Nephron progenitor cell (in vitro differentiated cells): ENCODE results near the gene KIAA1328.

Experiments
- DNase-seq: peaks from one replicate; pipeline ENCODE4 v3.0.0; 2021
- H3K27ac Mint-ChIP-seq: 2 replicates; pipeline ENCODE4 v1.8.0; 2021; ENCODE audit warnings: mild to moderate bottlenecking, moderate library complexity, mixed read lengths
- H3K27me3 Mint-ChIP-seq: 2 replicates; pipeline ENCODE4 v1.8.0; 2021; ENCODE audit warnings: mild to moderate bottlenecking, low read depth, mixed read lengths; ENCODE audit not compliant: poor library complexity
- H3K36me3 Mint-ChIP-seq: 2 replicates; pipeline ENCODE4 v1.8.0; 2021; ENCODE audit warnings: low read depth, mixed read lengths
- H3K4me1 Mint-ChIP-seq: 2 replicates; pipeline ENCODE4 v1.8.0; 2021; ENCODE audit warnings: mixed read lengths
- H3K4me3 Mint-ChIP-seq: 2 replicates; pipeline ENCODE4 v1.8.0; 2021; ENCODE audit warnings: mild to moderate bottlenecking, moderate library complexity, mixed read lengths
- H3K9me3 Mint-ChIP-seq: 2 replicates; pipeline ENCODE4 v1.8.0; 2021; ENCODE audit warnings: mild to moderate bottlenecking, moderate library complexity, mixed read lengths
- CTCF ChIP-seq: fragments of 200-600 bp; sonication (generic); IDR thresholded peaks from 2 replicates; pipeline ENCODE4 v1.5.0; 2021; ENCODE audit warnings: antibody characterized with exemption

KIAA1328 gene

GRCh38 chr18:37258131-37258530 is 429.2 kb downstream of the KIAA1328 start:
- Mint-ChIP-seq H3K4me3 (no peak overlapping the region), H3K27me3 (peaks cover 52% of the 10 kb centered on the region), H3K4me1 (peaks cover 27% of the 10 kb centered on the region), H3K9me3 (no peaks in the 10 kb centered on the region), H3K36me3 (no peaks in the 10 kb centered on the region), H3K27ac (no peak overlapping the region)
- no peak for TF ChIP-seq CTCF
- no peak for DNase-seq

DNA sequence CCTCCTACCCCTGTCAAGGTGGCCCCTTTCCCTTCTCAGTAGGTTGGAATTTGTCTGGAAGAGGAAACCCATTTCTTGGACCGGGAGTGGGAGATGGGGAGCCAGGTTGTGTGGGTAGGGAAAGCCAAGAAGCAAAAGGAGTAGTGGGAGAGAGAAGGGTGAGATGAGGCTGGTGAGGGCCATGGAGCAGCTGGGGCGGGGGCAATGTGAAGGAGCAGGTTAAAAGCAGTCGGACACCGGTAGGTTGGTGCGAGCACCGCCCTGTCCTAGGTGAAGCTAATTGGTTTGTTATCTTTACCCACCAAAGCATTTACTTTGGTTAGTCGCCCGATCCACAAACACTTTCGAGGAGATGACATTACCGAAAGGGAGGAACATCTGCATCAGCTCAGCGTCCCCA is 429.9 kb downstream of the KIAA1328 start:
- no peak overlapping the region for H3K4me3 Mint-ChIP-seq
- no peaks in the 10 kb centered on the region for H3K36me3 Mint-ChIP-seq
- TF ChIP-seq CTCF, result no peak
- H3K4me1 Mint-ChIP-seq, result peaks cover 27% of the 10 kb centered on the region
- H3K9me3 Mint-ChIP-seq, result no peaks in the 10 kb centered on the region
- H3K27me3 Mint-ChIP-seq, result peaks cover 52% of the 10 kb centered on the region
- DNase-seq, result no peak
- no peak overlapping the region for H3K27ac Mint-ChIP-seq

- no peak for DNase-seq
- Mint-ChIP-seq H3K27ac (no peak overlapping the region), H3K9me3 (no peaks in the 10 kb centered on the region), H3K4me3 (no peak overlapping the region), H3K36me3 (no peaks in the 10 kb centered on the region), H3K4me1 (peaks cover 24% of the 10 kb centered on the region), H3K27me3 (peaks cover 51% of the 10 kb centered on the region)
- no peak for TF ChIP-seq CTCF
Measured at GRCh38 chr18:37259711-37260110, 430.8 kb downstream of the KIAA1328 start.

- DNase-seq, result no peak
- peaks cover 19% of the 10 kb centered on the region for H3K4me1 Mint-ChIP-seq
- H3K4me3 Mint-ChIP-seq, result no peak overlapping the region
- peaks cover 45% of the 10 kb centered on the region for H3K27me3 Mint-ChIP-seq
- no peaks in the 10 kb centered on the region for H3K36me3 Mint-ChIP-seq
- H3K9me3 Mint-ChIP-seq, result no peaks in the 10 kb centered on the region
- TF ChIP-seq CTCF, result no peak
- H3K27ac Mint-ChIP-seq, result peak overlapping the region; percentile 77
Measured at GRCh38 chr18:37260367-37261093, 431.6 kb downstream of the KIAA1328 start.

GRCh38 chr18:37261246-37261840 is 432.4 kb downstream of the KIAA1328 start:
- Mint-ChIP-seq H3K27ac (no peak overlapping the region), H3K36me3 (no peaks in the 10 kb centered on the region), H3K4me3 (no peak overlapping the region), H3K27me3 (peaks cover 38% of the 10 kb centered on the region), H3K4me1 (peaks cover 19% of the 10 kb centered on the region), H3K9me3 (no peaks in the 10 kb centered on the region)
- TF ChIP-seq CTCF, result no peak
- DNase-seq, result no peak

GRCh38 chr18:37261988-37262387 is 433.1 kb downstream of the KIAA1328 start:
- no peak overlapping the region for H3K27ac Mint-ChIP-seq
- H3K4me1 Mint-ChIP-seq, result peaks cover 15% of the 10 kb centered on the region
- DNase-seq, result no peak
- TF ChIP-seq CTCF, result no peak
- peaks cover 34% of the 10 kb centered on the region for H3K27me3 Mint-ChIP-seq
- no peaks in the 10 kb centered on the region for H3K36me3 Mint-ChIP-seq
- no peak overlapping the region for H3K4me3 Mint-ChIP-seq
- H3K9me3 Mint-ChIP-seq, result no peaks in the 10 kb centered on the region
